ENCODE results near the gene GBX2. TPM values are rescaled to one million over a fixed set of nuclear protein-coding genes. Genes with fewer than 3 reads are reported as not detected.

GBX2 gene
- total and polyA plus RNA-seq, 2 of the 13 experiments (the other 11 are each of a cell fraction or from before 2014, with no cell fraction given) = not detected

DNA sequence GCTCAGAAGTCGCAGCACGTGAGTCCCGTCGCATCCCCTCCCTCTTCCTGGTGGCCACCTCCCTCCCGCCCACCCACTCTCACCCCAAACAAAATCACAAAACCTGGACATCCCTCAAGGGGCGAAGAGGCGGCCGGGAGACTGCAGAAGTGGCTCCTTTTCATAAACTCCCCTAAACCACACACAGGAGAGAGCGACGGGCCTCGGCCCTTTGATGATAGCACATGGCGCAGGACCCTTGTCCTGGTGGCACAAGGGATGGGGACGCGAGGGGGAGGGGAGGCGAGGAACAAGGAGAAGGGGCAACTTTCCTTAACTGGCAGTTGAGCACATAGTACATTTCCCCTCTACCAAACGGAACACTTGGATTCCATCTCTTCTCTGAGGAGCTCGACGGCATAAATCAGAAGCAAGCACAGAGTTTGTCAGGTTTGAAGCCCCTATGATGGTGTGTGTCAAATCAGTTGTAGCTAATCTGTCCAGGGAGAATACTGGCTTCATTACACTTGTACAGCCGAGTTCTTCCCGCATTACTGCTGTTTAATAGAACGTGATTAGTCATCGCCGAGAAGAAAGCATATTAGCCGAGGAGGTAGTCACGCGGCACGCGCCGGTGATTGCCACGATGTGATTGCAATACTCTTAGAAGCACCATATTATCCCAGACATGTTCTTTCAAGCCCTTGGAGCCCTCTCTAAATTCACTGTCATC lies 43.8 kb downstream of the GBX2 start:
- peaks cover 5 to 33% of the 10 kb centered on the region in 2 experiments; a peak in 4 of 5 replicates for H3K36me3 ChIP-seq (replicated peaks in 1 of 2; ENCODE audit: control insufficient read depth in 1 of 2, insufficient read depth in 2 of 2, low read length in 2 of 2)
- intact Hi-C loops (cut with micrococcal nuclease; ENCODE audit: unreplicated experiment) (no loop called here), in situ Hi-C loops (cut with HindIII; ENCODE audit: extremely low pct_ligation_motif_present, low pct_unique_long_range_greater_than_20kb) (no loop called here)
- H4K20me1 ChIP-seq (ENCODE audit: insufficient read depth, low read length) = peaks cover 9% of the 10 kb centered on the region; the same call in 1 of the 2 replicates
- no peak overlapping the region for H3K4me3 ChIP-seq (replicated peaks in 1 of 3; ENCODE audit: insufficient read depth in 1 of 3, low read depth in 2 of 3, low read length in 3 of 3)
- no peaks in the 10 kb centered on the region for H3K79me2 ChIP-seq (ENCODE audit: insufficient read depth, low read length)
- H3K27me3 ChIP-seq (ENCODE audit: control insufficient read depth in 1 of 2, insufficient read depth in 2 of 2, low read length in 2 of 2) = no peaks in the 10 kb centered on the region
- TF ChIP-seq HOXA3 (CRISPR knock-in tag; IDR thresholded peaks at IDR 0.05) (no peak), RAD51 (IDR thresholded peaks at IDR 0.05; ENCODE audit: borderline replicate concordance) (no peak), ZNF629 (CRISPR knock-in tag; conservative IDR thresholded peaks at IDR 0.05) (no peak), ZNF44 (CRISPR knock-in tag; IDR thresholded peaks at IDR 0.05) (no peak), PHF20 (CRISPR knock-in tag; IDR thresholded peaks at IDR 0.05) (no peak), ZNF782 (CRISPR knock-in tag; IDR thresholded peaks at IDR 0.05; ENCODE audit: borderline replicate concordance) (no peak), RXRB (CRISPR knock-in tag; IDR thresholded peaks at IDR 0.05; ENCODE audit: borderline replicate concordance) (no peak), NKX3-1 (CRISPR knock-in tag; IDR thresholded peaks at IDR 0.05) (no peak), ZC3H4 (CRISPR knock-in tag; IDR thresholded peaks at IDR 0.05; ENCODE audit: borderline replicate concordance) (no peak), NFYB (CRISPR knock-in tag; IDR thresholded peaks at IDR 0.05) (no peak), ELF1 (CRISPR knock-in tag; IDR thresholded peaks at IDR 0.05) (no peak), KDM2A (CRISPR knock-in tag; IDR thresholded peaks at IDR 0.05; ENCODE audit: borderline replicate concordance, low read depth) (no peak)
- TF ChIP-seq, protein P1, sequence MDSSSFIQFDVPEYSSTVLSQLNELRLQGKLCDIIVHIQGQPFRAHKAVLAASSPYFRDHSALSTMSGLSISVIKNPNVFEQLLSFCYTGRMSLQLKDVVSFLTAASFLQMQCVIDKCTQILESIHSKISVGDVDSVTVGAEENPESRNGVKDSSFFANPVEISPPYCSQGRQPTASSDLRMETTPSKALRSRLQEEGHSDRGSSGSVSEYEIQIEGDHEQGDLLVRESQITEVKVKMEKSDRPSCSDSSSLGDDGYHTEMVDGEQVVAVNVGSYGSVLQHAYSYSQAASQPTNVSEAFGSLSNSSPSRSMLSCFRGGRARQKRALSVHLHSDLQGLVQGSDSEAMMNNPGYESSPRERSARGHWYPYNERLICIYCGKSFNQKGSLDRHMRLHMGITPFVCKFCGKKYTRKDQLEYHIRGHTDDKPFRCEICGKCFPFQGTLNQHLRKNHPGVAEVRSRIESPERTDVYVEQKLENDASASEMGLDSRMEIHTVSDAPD (CRISPR knock-in tag; IDR thresholded peaks at IDR 0.05) = no peak
- TF ChIP-seq, protein P2, sequence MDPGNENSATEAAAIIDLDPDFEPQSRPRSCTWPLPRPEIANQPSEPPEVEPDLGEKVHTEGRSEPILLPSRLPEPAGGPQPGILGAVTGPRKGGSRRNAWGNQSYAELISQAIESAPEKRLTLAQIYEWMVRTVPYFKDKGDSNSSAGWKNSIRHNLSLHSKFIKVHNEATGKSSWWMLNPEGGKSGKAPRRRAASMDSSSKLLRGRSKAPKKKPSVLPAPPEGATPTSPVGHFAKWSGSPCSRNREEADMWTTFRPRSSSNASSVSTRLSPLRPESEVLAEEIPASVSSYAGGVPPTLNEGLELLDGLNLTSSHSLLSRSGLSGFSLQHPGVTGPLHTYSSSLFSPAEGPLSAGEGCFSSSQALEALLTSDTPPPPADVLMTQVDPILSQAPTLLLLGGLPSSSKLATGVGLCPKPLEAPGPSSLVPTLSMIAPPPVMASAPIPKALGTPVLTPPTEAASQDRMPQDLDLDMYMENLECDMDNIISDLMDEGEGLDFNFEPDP (CRISPR knock-in tag; conservative IDR thresholded peaks at IDR 0.05) = no peak
- FAIRE-seq (no peak), DNase-seq (ENCODE audit: low spot score) (no peak), ATAC-seq (no peak)
- CTCF ChIA-PET (ENCODE audit: low intra/inter-chr PET ratio, low total read pairs) = no interaction called here
- H2AFZ ChIP-seq (ENCODE audit: low read length) = no peak overlapping the region
- no peak overlapping the region for H3K27ac ChIP-seq (ENCODE audit: extremely low read length, insufficient read depth, low read length)
- H3K9ac ChIP-seq (ENCODE audit: insufficient read depth, low read depth, low read length) = no peak overlapping the region
- TSS peak; percentile 31 for BruUV-seq (replicated peaks)
- POLR2A ChIA-PET = no interaction called here
- H3K4me1 ChIP-seq (ENCODE audit: insufficient read depth, low read length) = peaks cover 5% of the 10 kb centered on the region; the same call in 1 of the 2 replicates
- WGBS (ENCODE audit: low lambda C conversion rate) = 96% methylated on average over 30 of the region's 30 CpGs
- no peaks in the 10 kb centered on the region for H3K9me3 ChIP-seq (ENCODE audit: low read length)
- H3K4me2 ChIP-seq (ENCODE audit: low read depth, low read length) = no peak overlapping the region
